IPS-18c (cell line): Measurements from ENCODE around the gene CFI.

Experiments
- H3K4me3 ChIP-seq: 2 replicates; pipeline ENCODE4 v1.7.0; 2013; ENCODE audit warnings: low read depth, mild to moderate bottlenecking, low read length, moderate library complexity; ENCODE audit not compliant: insufficient read depth
- H3K9me3 ChIP-seq: one replicate; pipeline ENCODE4 v1.6.1; 2013; ENCODE audit warnings: mild to moderate bottlenecking, low read length, moderate library complexity; ENCODE audit not compliant: control insufficient read depth, insufficient read depth

CFI gene

GRCh38 chr4:109801895-109802319, at the start of gene CFI:
Gene CFI, minus strand, starts transcription at chr4:109801999. Its CDS starts 28 bp downstream, at chr4:109801971.
- no peaks in the 10 kb centered on the region for H3K9me3 ChIP-seq
- no peak within 1 kb of the TSS for H3K4me3 ChIP-seq

GRCh38 chr4:109850601-109851000, 48.8 kb upstream of the CFI start:
- Histone ChIP-seq H3K4me3 (no peak overlapping the region), H3K9me3 (no peaks in the 10 kb centered on the region)

DNA sequence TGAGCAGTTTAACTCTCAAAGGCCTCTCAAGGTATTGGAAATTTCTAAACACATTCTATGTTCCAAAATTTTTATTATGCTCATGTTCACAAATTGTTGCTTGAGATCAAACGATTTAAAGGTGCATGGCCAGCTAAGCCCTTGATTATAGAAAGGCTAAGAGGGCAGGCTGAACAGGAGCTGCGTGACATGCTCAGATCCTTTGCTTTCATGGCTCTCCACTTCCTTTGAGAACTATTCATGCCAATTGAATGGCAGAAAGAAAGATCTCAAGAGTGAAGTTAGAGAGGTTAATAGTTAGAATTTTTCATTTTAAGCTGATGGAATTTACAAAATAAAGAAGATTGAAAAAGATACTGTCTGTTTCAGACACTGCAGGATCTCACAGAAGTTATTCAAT, 46.7 kb upstream of the CFI start:
- Histone ChIP-seq H3K4me3 (no peak overlapping the region), H3K9me3 (no peaks in the 10 kb centered on the region)

- Histone ChIP-seq H3K9me3 (no peaks in the 10 kb centered on the region), H3K4me3 (no peak within 1 kb of the TSS)
Measured at GRCh38 chr4:109847896-109848442, 46.2 kb upstream of the CFI start, which contains the start of gene LRIT3. Gene LRIT3, plus strand, starts transcription at chr4:109848107. Its CDS starts 95 bp downstream, at chr4:109848202.

- no peaks in the 10 kb centered on the region for H3K9me3 ChIP-seq
- H3K4me3 ChIP-seq, result no peak overlapping the region
Measured at GRCh38 chr4:109846395-109847098, 44.7 kb upstream of the CFI start.

GRCh38 chr4:109836985-109837384, 35.2 kb upstream of the CFI start:
- H3K4me3 ChIP-seq, result no peak overlapping the region
- H3K9me3 ChIP-seq, result no peaks in the 10 kb centered on the region

- H3K4me3 ChIP-seq, result no peak overlapping the region
Measured at GRCh38 chr4:109833756-109834155, 32.0 kb upstream of the CFI start.

GRCh38 chr4:109827672-109828071, 25.9 kb upstream of the CFI start, which contains the start of gene RRH:
Gene RRH, plus strand, starts transcription at chr4:109827972. Its CDS starts 56 bp downstream, at chr4:109828028.
- no peak within 1 kb of the TSS for H3K4me3 ChIP-seq
- H3K9me3 ChIP-seq, result no peaks in the 10 kb centered on the region

More at GRCh38 chr4:109833756-109834155, 32.0 kb upstream of the CFI start:
- no peaks in the 10 kb centered on the region for H3K9me3 ChIP-seq

DNA sequence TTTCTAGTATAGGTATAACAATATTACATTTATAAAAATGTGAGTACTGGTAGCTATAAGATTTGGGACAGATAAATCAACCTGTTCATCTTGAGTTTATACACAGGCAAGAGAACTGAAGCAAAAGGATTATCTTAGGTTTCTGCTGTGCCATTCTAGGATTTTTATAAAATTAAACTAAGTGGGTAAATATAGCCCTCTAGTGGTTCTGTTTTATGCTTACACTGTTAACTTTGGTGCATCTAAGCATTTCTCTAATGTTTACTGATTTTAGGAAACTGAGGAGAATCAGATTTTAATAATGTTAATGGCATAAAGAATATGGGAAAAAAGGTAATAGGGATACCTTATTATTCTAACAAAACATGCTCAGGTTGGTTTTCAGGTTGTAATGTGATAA, 24.9 kb upstream of the CFI start:
- Histone ChIP-seq H3K9me3 (no peaks in the 10 kb centered on the region), H3K4me3 (no peak overlapping the region)

DNA sequence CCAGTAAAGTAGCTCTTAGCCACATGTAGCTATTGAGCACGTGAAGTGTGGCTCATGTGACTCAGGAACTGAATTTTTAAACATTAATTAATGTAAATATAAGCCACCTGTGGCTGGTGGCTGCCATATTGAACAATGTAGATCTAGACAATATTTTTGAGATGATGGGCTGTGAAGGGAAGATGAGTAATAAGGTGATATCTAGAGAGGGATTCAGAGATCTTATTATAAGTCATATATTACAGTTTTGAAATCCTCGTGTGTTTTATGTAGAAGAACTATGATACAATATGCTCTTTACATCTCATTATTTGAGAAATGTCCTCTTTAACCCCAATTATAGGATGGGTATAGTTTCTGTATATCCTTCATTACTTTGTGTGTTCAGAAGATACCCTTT, 19.4 kb upstream of the CFI start:
- Histone ChIP-seq H3K4me3 (no peak overlapping the region), H3K9me3 (no peaks in the 10 kb centered on the region)

DNA sequence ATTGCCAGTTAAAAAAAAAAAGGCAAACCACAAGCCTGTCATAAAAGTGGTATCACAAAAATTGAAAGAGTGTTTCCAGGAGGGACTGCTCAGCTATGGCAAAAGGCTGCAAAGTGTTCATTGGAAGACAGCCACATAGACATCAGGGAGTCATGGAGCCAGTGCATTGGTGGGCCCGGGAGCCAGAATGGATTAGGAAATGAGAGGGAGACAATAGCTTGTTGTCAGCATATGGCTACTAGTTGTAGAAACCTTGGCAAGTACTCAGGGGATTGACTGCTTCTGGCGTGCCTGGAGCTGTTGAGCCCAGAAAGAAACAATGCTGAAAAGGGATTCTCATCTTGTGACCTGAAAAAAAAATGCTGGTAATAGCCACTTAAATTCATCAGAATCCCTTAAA, 18.8 kb upstream of the CFI start:
- Histone ChIP-seq H3K9me3 (no peaks in the 10 kb centered on the region), H3K4me3 (no peak overlapping the region)

- no peaks in the 10 kb centered on the region for H3K9me3 ChIP-seq
- H3K4me3 ChIP-seq, result no peak overlapping the region
Measured at GRCh38 chr4:109818268-109818667, 16.5 kb upstream of the CFI start.

GRCh38 chr4:109816894-109817293, 15.1 kb upstream of the CFI start:
- Histone ChIP-seq H3K9me3 (no peaks in the 10 kb centered on the region), H3K4me3 (no peak overlapping the region)

- H3K9me3 ChIP-seq, result no peaks in the 10 kb centered on the region
- H3K4me3 ChIP-seq, result peak overlapping the region; percentile 80
Measured at GRCh38 chr4:109816082-109816442, 14.3 kb upstream of the CFI start.

GRCh38 chr4:109815151-109816081, 13.6 kb upstream of the CFI start, which contains the start of gene GAR1:
Gene GAR1, plus strand, starts transcription at chr4:109815762. Its CDS starts 403 bp downstream, at chr4:109816165.
- H3K9me3 ChIP-seq, result no peaks in the 10 kb centered on the region
- peak within 1 kb of the TSS; percentile 80 for H3K4me3 ChIP-seq

GRCh38 chr4:109811707-109812106, 9.9 kb upstream of the CFI start:
- Histone ChIP-seq H3K4me3 (no peak overlapping the region), H3K9me3 (no peaks in the 10 kb centered on the region)

GRCh38 chr4:109810552-109811387, 9.0 kb upstream of the CFI start:
- Histone ChIP-seq H3K9me3 (no peaks in the 10 kb centered on the region), H3K4me3 (no peak overlapping the region)
